Esophagus squamous epithelium (tissue), 4 donors: Measurements from ENCODE around the gene NUP205.

Source experiments
- POLR2A ChIP-seq, 4 donors: fragments of 450-650 bp; IDR thresholded peaks; one replicate each; pipeline ENCODE4 v1.6.1; 2017; ENCODE audit warnings: antibody characterized with exemption in 4 of 4, mild to moderate bottlenecking in 4 of 4, moderate library complexity in 3 of 4
- TF ChIP-seq, protein P1 (sequence below), 6 experiments: fragments of 450-650 bp in 4 of 6; fragments of 200-600 bp in 2 of 6; sonication (generic) in 2 of 6; IDR thresholded peaks; one replicate each; pipeline ENCODE4 v1.5.1; 2016 to 2019; ENCODE audit warnings: antibody characterized with exemption in 6 of 6, mild to moderate bottlenecking in 4 of 6, moderate library complexity in 4 of 6

DNA sequence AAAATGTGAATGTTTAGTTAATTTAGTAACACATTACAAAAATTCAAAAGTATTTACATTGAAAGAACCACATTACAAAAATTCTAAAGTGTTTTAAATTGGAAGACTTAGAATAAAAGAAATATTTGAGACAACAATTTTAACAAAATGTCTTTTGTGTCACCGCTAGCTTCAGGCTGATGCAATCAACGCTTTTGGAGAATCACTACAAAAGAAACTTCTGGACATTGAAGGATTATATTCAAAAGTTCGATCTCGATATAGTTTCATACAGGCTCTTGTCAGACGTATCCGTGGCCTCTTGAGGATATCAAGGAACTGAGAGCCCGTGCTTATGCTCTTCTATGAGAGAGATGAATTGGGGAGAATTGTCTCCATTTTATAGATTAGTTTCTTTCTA is 90.5 kb downstream of the NUP205 start:
- no peak for TF ChIP-seq POLR2A (IDR thresholded peaks at IDR 0.05)
- TF ChIP-seq, protein P1, sequence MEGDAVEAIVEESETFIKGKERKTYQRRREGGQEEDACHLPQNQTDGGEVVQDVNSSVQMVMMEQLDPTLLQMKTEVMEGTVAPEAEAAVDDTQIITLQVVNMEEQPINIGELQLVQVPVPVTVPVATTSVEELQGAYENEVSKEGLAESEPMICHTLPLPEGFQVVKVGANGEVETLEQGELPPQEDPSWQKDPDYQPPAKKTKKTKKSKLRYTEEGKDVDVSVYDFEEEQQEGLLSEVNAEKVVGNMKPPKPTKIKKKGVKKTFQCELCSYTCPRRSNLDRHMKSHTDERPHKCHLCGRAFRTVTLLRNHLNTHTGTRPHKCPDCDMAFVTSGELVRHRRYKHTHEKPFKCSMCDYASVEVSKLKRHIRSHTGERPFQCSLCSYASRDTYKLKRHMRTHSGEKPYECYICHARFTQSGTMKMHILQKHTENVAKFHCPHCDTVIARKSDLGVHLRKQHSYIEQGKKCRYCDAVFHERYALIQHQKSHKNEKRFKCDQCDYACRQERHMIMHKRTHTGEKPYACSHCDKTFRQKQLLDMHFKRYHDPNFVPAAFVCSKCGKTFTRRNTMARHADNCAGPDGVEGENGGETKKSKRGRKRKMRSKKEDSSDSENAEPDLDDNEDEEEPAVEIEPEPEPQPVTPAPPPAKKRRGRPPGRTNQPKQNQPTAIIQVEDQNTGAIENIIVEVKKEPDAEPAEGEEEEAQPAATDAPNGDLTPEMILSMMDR (IDR thresholded peaks at IDR 0.05): no peak
